Left renal cortex interstitium (tissue), 4 donors: ENCODE results near the gene OR56A3. TPM values are rescaled to one million over a fixed set of nuclear protein-coding genes. Genes with fewer than 3 reads are reported as not detected.

Source experiments
- DNase-seq, 4 donors: peaks; one replicate each; pipeline ENCODE4 v3.0.0-alpha.2; 2013; ENCODE audit warnings: low read depth in 4 of 4, low spot score in 2 of 4, missing footprints in 1 of 4
- polyA plus RNA-seq, 4 donors: library from polyadenylated mRNA; unstranded; fragments of 120-200 nt; gene quantifications; one replicate each; pipeline ENCODE4 v1.2.1, GENCODE V29; 2013; ENCODE audit not compliant: insufficient read length in 4 of 4

Gene OR56A3
- polyA plus RNA-seq, 4 donors = not detected

- no peak for DNase-seq
These were observed 25.7 kb downstream of the OR56A3 start for GRCh38 chr11:5967708-5968107.

DNA sequence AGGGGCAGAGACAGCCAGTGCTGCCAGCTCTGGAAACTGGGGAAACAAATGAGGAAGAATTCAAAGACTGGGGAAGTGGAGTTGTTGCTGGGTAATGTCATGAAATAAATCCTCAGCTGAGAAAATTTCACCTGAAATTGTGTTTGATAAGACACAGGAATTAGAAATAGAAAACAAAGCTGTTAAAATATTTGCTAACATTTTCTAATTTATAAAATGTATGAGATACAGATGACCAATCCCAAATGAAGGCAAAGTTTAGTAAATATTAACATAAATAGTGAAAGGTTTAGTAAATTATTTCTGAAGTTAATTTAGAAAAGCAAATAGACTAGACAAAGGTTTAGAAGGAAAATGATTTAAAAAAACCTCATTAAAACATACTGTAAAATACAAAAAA, 26.3 kb downstream of the OR56A3 start, which contains the start of gene OR56A5:
Gene OR56A5 (minus strand): TSS at position 101 of the 400 bp plus-strand sequence. CDS start 0 bp downstream, at position 101.
- no peak for DNase-seq

- no peak for DNase-seq
These were observed 31.5 kb downstream of the OR56A3 start for GRCh38 chr11:5973530-5973929.

DNA sequence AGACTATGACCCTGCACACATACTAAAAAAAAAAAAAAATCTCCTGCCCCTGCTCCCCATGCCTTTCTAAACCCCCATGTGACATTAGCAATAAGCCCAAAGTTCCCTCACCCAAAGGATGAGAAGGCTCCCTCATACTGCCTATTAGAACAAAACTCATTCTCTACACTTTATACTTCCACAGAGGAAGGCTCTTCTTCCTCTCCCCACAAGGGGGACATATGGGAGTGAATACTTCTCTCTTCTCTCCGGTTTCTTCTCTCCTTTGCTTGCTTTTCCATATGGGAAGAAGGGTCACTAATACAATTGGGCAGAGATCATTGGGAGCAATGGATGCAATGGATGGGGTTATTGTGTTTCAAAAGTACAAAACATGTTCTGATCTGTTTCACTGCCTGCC, 41.4 kb downstream of the OR56A3 start:
- no peak for DNase-seq

DNA sequence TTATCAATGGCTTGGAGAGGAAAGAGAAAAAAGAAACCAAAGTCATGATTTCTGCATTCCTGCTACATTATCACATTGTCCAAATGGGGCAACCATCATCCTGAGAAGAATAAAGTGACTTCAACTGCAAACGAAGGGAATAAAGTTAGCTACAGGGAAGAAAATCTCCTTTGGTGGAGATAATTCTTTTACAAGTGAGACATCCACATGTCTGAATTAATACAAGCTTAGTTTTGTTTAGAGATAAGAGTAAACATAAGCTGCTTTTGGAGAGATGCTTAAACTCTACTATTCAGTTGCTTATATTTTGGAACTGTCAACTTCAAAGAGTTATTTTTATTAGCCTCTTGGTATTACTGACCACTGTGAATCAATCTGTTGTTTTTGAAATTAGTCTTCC, 44.8 kb downstream of the OR56A3 start, which contains the start of gene OR52L1:
Gene OR52L1 (minus strand): TSS at position 101 of the 400 bp plus-strand sequence. CDS start 55 bp downstream, at position 46.
- DNase-seq = no peak

DNA sequence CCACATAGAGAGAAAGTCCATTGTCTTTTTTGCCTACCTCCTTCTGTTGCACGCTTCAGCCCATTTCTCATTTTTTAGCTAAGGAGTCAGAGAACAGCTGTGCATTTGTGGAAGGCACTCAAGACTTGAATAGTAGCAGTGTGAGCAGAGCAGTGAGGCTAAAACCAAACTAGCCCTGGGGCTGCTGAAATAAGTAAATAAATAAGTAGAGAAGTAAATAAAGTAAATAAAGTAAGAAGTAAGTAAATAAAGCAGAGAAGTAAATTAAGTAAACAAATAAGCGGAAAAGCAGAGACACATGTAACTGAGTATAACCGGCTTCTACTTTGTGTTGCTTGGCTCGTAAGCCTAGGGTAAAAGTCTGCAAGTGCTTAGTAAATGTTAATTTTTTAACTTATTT, 47.2 kb downstream of the OR56A3 start:
- no peak for DNase-seq

DNA sequence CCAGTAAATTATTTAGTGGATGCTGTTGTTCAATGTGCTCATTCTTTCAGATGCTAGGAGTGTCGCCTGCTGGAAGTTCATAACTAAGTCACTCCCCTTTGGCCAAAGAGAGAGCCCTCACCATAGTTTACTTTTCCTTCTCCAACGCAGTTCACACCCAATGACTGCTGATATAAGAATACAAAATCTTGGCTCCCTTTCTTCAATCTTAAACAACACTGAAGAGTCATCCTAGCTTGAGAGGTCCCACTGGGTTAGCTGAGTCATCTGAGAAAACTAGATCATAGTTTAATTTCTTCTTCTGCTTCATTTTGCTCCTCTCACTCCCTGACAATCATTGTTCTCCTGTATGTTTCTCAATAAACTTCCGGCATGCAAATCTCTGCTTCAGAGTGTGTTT, 50.1 kb downstream of the OR56A3 start:
- no peak for DNase-seq

GRCh38 chr11:5992604-5993251, 50.7 kb downstream of the OR56A3 start:
- no peak for DNase-seq

DNA sequence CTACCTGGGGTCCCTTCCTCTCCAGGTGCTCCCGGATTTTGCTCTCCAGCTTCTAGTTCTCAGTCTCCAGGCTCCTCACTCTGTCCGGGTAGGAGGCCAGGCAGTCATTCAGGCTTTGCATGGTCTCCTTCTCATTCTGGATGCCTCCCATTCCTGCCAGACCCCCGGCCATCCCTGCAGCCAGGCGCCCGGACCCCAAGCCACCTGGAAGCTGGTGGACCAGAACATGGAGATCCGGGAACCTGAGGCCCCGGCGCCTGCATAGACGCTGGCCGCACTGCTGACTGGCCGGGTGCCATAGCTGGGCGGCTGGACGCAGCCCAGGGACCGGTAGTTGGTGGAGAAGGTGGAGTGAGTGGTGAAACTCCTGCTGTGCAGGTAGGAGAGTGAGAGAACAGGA, 52.7 kb downstream of the OR56A3 start:
- DNase-seq = no peak

Other genes with a start within 250 kb of the OR56A3 start
- not detected for gene OR56B1, start 205.8 kb upstream of the OR56A3 start, polyA plus RNA-seq
- gene OR52N4, start 188.0 kb upstream of the OR56A3 start, polyA plus RNA-seq = not detected
- not detected for gene OR52N5, start 158.9 kb upstream of the OR56A3 start, polyA plus RNA-seq
- not detected for gene OR52N1, start 151.0 kb upstream of the OR56A3 start, polyA plus RNA-seq
- not detected for gene OR52N2, start 133.3 kb upstream of the OR56A3 start, polyA plus RNA-seq
- not detected for gene OR52E6, start 100.4 kb upstream of the OR56A3 start, polyA plus RNA-seq
- not detected for gene OR52E8, start 84.6 kb upstream of the OR56A3 start, polyA plus RNA-seq
- gene OR52E4, start 61.6 kb upstream of the OR56A3 start, polyA plus RNA-seq = under 1 TPM in 2 of 4 donors, not detected in 2; 0.06 to 0.07 TPM
- not detected for gene OR52E5, start 49.0 kb upstream of the OR56A3 start, polyA plus RNA-seq
- gene OR56A5, start 26.2 kb downstream of the OR56A3 start, polyA plus RNA-seq = not detected
- gene OR52L1, start 44.7 kb downstream of the OR56A3 start, polyA plus RNA-seq = not detected
- under 1 TPM in 3 of 4 donors, not detected in 1; 0.05 to 0.09 (median 0.06) TPM for gene OR56A4, start 64.7 kb downstream of the OR56A3 start, polyA plus RNA-seq
- gene OR56A1, start 88.5 kb downstream of the OR56A3 start, polyA plus RNA-seq = under 1 TPM in 2 of 4 donors, not detected in 2; 0.01 to 0.02 TPM
- under 1 TPM in 3 of 4 donors, not detected in 1; 0.19 to 0.23 (median 0.22) TPM for gene OR56B4, start 165.4 kb downstream of the OR56A3 start, polyA plus RNA-seq
- not detected for gene OR52B2, start 228.1 kb downstream of the OR56A3 start, polyA plus RNA-seq